Gastroesophageal sphincter (tissue), 3 donors: ENCODE measurements around the gene ZSWIM7.

Source experiments
- CTCF ChIP-seq, 4 experiments: fragments of 200-600 bp in 2 of 4; fragments of 450-650 bp in 2 of 4; sonication (generic) in 1 of 4; IDR thresholded peaks; one replicate each; pipeline ENCODE4 v1.5.1; 2017 to 2019; ENCODE audit warnings: antibody characterized with exemption in 4 of 4, mild to moderate bottlenecking in 2 of 4, moderate library complexity in 2 of 4
- EP300 ChIP-seq: sonication (generic); formaldehyde crosslinking; IDR thresholded peaks from one replicate; pipeline ENCODE4 v1.6.1; 2017; ENCODE audit warnings: antibody characterized with exemption, mild to moderate bottlenecking
- POLR2A ChIP-seq, 2 donors: fragments of 450-650 bp; IDR thresholded peaks; one replicate each; pipeline ENCODE4 v1.6.1; 2017; ENCODE audit warnings: antibody characterized with exemption in 2 of 2, mild to moderate bottlenecking in 2 of 2, moderate library complexity in 1 of 2
- POLR2AphosphoS5 ChIP-seq: sonication (generic); formaldehyde crosslinking; IDR thresholded peaks from one replicate; pipeline ENCODE4 v1.6.1; 2017; ENCODE audit warnings: antibody characterized with exemption

- TF ChIP-seq CTCF (IDR thresholded peaks at IDR 0.05) (peak in 2 of 4 experiments; percentile 11 to 33), POLR2AphosphoS5 (peak; percentile 98), EP300 (peak; percentile 52), POLR2A (IDR thresholded peaks at IDR 0.05) (peak; percentile 97 to 98)
These were observed at the start of gene ZSWIM7, which contains the start of gene TTC19 for GRCh38 chr17:15999141-15999973.
